ENCODE results near the gene KIRREL1.
A peak's percentile ranks its signal among the peaks of the same experiment; 100 is the strongest.

The KIRREL1 gene

DNA sequence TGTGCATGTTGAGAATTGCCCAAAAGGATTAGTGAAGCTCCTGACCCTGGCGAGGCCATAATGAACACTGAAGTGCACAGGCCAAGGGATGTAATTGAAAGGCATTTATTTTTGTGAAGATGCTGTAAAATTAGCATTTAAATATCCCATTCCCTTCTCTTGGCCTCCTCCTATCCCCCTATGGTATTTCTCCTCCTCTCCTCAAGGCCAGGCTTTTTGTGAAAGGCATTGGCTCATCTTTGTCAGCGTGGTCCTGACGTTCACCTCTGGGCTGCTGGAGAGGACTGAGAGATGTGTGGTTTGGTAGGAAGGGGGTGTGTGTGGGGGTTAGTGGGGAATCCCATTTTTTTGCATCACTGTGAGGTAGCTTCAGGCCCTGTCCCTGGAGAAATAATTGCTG, 105.7 kb downstream of the KIRREL1 start:
- no peak overlapping the region for H3K4me3 Mint-ChIP-seq
- DNase-seq (no peak), ATAC-seq (replicated peaks) (no peak)
- H3K27me3 Mint-ChIP-seq: peaks cover 3 to 5% of the 10 kb centered on the region in 2 donors
- peaks cover 6 to 7% of the 10 kb centered on the region in 2 donors for H3K4me1 Mint-ChIP-seq
- H3K36me3 Mint-ChIP-seq: no peaks in the 10 kb centered on the region
- no peaks in the 10 kb centered on the region for H3K9me3 Mint-ChIP-seq
- H3K27ac Mint-ChIP-seq: no peak overlapping the region

DNA sequence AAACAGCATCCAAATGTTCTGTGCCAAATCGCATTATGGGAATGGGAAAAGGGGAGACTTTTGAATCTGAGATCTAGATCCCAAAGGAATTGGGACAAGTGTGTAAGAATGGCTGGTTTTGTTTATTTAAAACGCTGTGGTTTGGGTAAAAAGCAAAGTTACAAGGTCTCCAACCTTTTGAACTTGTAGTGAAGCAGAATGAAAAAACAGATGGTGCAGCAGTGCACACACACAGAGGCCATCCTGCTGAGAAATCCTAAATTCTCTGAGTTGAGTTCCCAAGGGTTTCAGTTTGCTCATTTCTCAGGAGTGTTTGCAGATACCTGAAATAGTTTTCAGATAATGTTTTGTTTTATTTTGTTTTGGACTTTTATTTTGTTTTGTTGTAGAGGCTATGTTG, 107.1 kb downstream of the KIRREL1 start:
- H3K4me1 Mint-ChIP-seq: peaks cover 5 to 6% of the 10 kb centered on the region in 2 donors
- H3K27me3 Mint-ChIP-seq: peaks cover 7 to 12% of the 10 kb centered on the region in 2 donors
- no peaks in the 10 kb centered on the region for H3K36me3 Mint-ChIP-seq
- H3K9me3 Mint-ChIP-seq: no peaks in the 10 kb centered on the region
- ATAC-seq (replicated peaks) (no peak), DNase-seq (no peak)
- no peak overlapping the region for H3K27ac Mint-ChIP-seq
- no peak overlapping the region for H3K4me3 Mint-ChIP-seq

DNA sequence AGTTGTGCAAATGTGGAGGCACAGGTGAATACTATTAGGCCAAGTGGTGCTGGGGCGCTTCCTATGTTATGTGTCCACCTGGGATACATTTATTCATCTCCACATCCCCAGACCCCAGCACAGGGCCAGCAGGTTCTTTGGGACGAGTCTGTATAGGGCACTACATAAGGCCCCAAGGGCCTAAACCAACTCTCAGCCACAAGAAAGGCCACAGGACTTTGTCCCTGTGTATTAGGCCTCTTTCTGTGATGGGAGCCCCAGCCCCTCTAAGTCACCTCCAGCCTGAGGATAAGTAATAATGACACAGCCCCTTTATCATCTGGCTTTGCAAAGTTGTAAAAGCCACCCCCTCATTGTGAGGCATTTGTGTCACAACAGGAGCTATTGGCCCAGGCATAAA, 108.0 kb downstream of the KIRREL1 start:
- H3K4me1 Mint-ChIP-seq: peaks cover 5 to 6% of the 10 kb centered on the region in 2 donors
- ATAC-seq (replicated peaks): no peak

DNA sequence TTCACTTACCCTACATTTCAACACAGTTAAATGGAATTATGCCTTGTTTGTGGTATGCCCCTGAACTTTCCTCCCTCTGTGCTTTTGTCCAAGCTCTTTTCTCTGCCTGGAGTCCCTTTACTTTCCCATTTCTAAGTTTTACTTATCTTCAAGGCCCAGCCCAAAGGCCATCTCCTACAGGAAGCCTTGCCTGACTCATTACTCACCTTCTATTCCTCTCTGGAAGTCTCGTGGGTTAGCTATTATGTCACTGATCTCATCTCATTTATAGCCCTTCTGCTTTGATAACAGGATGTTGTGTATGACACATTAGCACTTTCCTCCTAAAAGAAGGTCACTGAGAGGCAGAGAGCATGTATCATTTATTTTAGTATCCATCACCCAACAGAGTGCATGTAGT, 108.5 kb downstream of the KIRREL1 start:
- H3K4me3 Mint-ChIP-seq: no peak overlapping the region
- H3K4me1 Mint-ChIP-seq: peaks cover 5 to 6% of the 10 kb centered on the region in 2 donors
- no peaks in the 10 kb centered on the region for H3K9me3 Mint-ChIP-seq
- no peak overlapping the region for H3K27ac Mint-ChIP-seq
- DNase-seq (no peak), ATAC-seq (replicated peaks) (no peak)
- H3K36me3 Mint-ChIP-seq: no peaks in the 10 kb centered on the region
- peaks cover 19 to 22% of the 10 kb centered on the region in 2 donors for H3K27me3 Mint-ChIP-seq

More for the DNA sequence above, 108.0 kb downstream of the KIRREL1 start:
- Mint-ChIP-seq H3K27me3 (peaks cover 17 to 19% of the 10 kb centered on the region in 2 donors), H3K36me3 (no peaks in the 10 kb centered on the region), H3K4me3 (no peak overlapping the region), H3K9me3 (no peaks in the 10 kb centered on the region), H3K27ac (no peak overlapping the region)
- DNase-seq: no peak

DNA sequence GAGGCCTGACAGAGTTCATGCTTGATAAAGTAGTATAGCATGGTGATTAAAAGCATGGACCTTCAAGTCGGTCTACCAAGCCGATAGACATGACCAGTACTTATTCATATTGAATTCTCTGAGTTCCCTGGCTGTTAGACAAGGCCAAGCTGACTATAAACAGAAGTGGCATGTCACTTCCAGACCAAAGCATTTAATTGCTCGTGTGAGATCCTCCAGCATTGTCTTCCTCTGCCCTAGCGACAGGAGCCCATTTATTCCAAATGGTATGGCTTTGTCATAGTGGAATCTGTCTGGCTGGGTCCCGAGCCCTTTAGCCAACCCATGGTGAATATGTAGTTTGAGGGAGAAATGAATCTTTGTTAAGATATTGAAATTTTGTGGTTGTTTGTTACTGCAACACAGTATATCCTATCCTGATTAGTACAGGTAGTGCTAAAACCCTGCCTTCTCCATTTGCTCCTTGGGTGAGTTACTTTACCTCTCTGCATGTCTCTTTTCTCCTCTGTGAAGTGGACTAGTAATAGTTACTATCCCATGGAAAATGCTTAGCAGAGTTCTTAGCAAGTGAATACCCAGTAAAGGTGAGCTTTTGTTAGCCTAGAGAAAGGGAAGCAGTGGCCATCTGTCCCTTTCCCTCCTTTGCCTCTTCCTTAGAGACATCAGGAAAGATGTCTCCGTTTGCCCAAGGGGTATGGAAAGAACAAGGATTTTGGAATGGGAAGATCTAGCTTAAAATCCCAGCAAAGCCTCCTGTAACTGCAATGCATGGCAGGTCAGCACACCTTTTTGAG, 109.6 kb downstream of the KIRREL1 start:
- Mint-ChIP-seq H3K27ac (no peak overlapping the region), H3K4me1 (peaks cover 5 to 11% of the 10 kb centered on the region in 2 donors), H3K4me3 (no peak overlapping the region), H3K9me3 (no peaks in the 10 kb centered on the region), H3K27me3 (peaks cover 19 to 22% of the 10 kb centered on the region in 2 donors), H3K36me3 (no peaks in the 10 kb centered on the region)
- DNase-seq (no peak), ATAC-seq (replicated peaks) (no peak)

DNA sequence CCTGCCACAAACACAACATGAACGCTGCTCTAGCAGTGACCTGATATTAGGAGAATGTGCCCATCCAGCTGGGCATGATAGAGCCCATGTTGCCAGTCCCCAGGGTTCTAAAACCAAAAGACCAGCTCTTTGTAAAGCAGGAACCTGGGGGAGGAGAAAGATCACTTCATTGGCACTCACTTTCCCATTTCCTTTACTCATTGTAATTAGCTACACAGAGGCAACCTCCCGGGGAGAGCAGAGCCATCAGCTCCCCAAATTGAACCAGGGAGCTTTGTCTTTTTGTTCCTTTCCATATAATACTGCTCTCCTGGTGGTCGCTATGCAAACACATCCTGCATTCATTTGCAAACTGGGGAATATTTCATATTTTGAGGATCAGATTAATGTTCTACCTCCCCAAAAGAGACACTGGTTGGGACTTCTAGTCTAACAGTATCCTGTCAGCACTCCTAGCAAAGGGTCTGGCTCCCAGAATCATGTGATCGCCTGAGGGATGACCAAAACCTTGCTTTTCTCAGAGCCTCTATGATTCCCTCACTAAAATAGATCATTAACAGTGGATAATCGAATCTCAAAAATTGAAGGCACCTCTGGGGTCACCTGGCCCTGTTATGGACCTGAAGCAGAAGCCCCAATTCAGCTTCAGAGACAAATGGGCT, 110.5 kb downstream of the KIRREL1 start:
- Mint-ChIP-seq H3K4me3 (no peak overlapping the region), H3K9me3 (peaks cover 1% of the 10 kb centered on the region in 2 donors), H3K27me3 (peaks cover 19 to 22% of the 10 kb centered on the region in 2 donors), H3K36me3 (no peaks in the 10 kb centered on the region), H3K4me1 (peaks cover 5 to 14% of the 10 kb centered on the region in 2 donors), H3K27ac (no peak overlapping the region)
- ATAC-seq (replicated peaks) (no peak), DNase-seq (no peak)

DNA sequence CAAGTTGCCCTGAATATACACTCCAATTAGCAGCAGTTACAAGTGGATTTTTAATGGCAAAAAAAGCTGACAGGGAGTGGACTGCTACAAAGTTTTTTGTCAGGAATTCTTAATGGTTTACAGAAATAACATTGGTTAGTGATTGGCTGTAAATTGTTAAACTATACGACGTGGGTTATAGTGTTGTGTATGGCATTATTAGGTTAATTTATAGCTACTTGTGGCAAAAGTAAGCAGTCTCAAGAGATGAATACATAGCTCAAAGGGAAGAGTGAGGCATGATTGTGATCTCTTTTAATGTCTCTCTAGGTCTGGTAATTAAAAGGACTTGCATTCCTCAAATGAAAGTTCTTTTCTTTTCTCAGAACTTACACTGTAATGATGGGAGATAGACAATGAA, 111.4 kb downstream of the KIRREL1 start:
- peaks cover 3 to 5% of the 10 kb centered on the region in 2 donors for H3K36me3 Mint-ChIP-seq
- peaks cover 6% of the 10 kb centered on the region in 2 donors for H3K9me3 Mint-ChIP-seq
- no peak overlapping the region for H3K27ac Mint-ChIP-seq
- DNase-seq (no peak), ATAC-seq (replicated peaks) (no peak)
- H3K4me1 Mint-ChIP-seq: peaks cover 5 to 18% of the 10 kb centered on the region in 2 donors
- H3K4me3 Mint-ChIP-seq: no peak overlapping the region
- H3K27me3 Mint-ChIP-seq: peaks cover 19 to 22% of the 10 kb centered on the region in 2 donors

DNA sequence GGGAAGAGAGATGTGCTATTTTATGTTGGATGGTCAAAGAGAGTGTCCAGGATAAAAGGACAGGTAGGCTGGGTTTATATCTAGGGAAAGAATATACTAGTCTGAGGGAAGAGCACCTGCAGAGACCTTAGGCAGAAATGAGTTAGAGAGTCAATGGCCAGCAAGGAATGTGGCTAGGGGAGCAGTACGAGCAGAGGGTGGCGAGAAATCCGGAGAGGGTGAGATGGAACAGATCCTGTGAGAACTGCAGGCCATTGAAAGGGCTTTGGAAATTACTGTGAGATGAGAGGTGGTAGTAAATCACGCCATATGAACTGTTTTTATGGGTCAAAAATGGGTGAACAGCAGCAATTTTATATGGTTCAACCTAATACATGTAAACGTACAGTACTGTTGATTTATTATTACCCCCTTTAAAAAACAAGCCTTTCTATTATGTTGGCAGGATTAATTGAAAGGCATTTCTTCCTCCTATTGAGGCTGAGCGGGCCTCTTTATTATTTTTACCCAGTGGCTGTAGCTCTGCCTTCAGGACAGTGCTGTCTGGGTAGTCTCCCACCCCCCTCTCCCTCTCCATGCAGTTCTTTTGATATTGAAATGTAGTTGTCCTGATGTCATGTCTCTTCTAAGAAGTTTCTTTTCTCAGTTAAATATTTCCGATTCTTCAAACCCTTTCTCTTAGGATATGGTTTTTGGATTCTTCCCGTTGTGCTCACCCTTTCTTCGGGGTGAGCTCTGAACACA, 112.1 kb downstream of the KIRREL1 start:
- H3K36me3 Mint-ChIP-seq: peaks cover 3 to 5% of the 10 kb centered on the region in 2 donors
- H3K9me3 Mint-ChIP-seq: peaks cover 6% of the 10 kb centered on the region in 2 donors

DNA sequence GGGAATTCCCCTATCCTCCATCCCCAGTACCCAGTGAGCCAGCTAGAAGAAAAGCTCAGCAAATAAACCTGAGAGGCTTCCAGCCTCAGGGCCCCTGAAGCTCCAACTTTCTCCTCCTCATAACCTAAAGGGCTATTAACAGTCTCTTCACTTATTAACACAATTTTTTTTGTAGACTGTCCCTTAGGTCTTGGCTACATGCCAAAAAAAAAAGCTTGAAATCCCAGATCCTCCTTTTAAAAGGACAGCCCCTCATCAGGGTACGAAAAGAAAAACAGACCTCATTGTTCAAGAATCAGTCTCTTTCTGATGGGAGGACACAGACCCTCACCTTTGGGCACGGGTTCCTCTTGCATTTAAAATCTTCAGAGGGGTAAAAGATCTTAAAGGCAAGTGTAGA, 114.5 kb downstream of the KIRREL1 start:
- H3K36me3 Mint-ChIP-seq: peaks cover 3 to 5% of the 10 kb centered on the region in 2 donors
- no peak overlapping the region for H3K27ac Mint-ChIP-seq
- peaks cover 6 to 10% of the 10 kb centered on the region in 2 donors for H3K9me3 Mint-ChIP-seq
- H3K27me3 Mint-ChIP-seq: peaks cover 19 to 25% of the 10 kb centered on the region in 2 donors
- DNase-seq: no peak
- peaks cover 3 to 12% of the 10 kb centered on the region in 2 donors for H3K4me1 Mint-ChIP-seq
- no peak overlapping the region for H3K4me3 Mint-ChIP-seq
- ATAC-seq (replicated peaks): no peak

More for the DNA sequence above, 112.1 kb downstream of the KIRREL1 start:
- Mint-ChIP-seq H3K27ac (no peak overlapping the region), H3K4me1 (peaks cover 5 to 18% of the 10 kb centered on the region in 2 donors), H3K4me3 (no peak overlapping the region), H3K27me3 (peaks cover 19 to 22% of the 10 kb centered on the region in 2 donors)
- DNase-seq (no peak), ATAC-seq (replicated peaks) (no peak)

DNA sequence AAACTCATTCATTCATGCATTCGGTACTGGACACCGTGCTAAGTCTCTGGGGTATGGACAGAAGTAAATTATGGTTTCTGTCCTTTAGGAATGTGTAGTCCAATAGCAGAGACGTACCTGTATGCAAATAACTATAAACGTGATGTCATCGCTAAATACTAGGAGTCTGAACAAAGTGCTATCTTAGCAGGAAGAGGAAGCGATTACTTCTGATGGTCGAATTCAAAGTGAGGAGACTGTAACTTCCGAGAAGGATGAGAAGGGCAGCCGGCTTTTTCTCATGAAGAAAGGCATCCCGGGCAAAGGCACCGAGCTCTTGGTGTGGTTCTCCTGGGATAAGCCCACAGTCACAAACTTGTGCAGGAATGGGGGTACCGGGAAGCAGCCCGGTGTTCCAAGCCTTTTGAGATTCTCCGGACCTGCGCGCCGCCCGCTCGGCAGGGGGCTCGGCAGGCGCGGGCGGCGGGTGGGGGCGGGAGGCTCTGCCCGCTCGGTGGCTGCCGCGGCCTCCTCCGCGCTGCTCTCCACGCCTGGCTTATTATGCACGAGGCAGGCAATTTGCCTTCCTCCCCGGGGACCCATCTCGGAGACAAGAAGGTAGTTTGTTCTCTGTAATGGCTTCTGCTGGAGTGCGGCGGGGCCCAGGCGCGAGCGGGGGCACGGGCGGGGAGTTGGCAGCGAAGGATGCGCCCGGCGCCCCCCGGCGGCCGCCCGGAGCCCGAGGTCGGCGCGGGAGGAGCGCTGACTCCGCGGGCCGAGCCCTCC, 119.7 kb downstream of the KIRREL1 start:
- H3K27me3 Mint-ChIP-seq: peaks cover 23 to 24% of the 10 kb centered on the region in 2 donors
- H3K36me3 Mint-ChIP-seq: peaks cover 5% of the 10 kb centered on the region in 2 donors
- peak; percentile 47 for DNase-seq
- no peak overlapping the region for H3K27ac Mint-ChIP-seq
- H3K9me3 Mint-ChIP-seq: peaks cover 6 to 10% of the 10 kb centered on the region in 2 donors
- peak overlapping the region; percentile 75 for H3K4me3 Mint-ChIP-seq
- H3K4me1 Mint-ChIP-seq: peaks cover 27 to 43% of the 10 kb centered on the region in 2 donors
- ATAC-seq (replicated peaks): peak; percentile 47 to 56

DNA sequence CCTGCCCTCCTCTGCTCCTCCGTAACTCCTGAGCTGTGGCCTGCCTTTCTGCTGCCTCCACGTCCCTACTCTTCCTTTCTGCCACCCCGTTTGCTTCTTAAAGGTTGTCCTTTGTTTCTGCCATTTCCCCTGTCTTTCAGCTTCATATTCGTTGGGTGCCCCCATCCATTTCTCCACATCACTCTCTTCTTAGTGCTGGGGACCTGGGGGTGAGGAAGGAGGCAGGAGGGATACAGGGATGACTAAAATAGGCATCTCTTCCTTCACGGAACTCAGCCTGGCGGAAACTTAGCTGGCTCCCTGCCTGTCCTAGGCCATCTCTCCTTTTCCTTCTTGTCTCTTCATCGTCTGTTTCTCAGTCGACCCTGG, 120.3 kb downstream of the KIRREL1 start:
- Mint-ChIP-seq H3K27ac (peak overlapping the region; percentile 0), H3K36me3 (peaks cover 5% of the 10 kb centered on the region in 2 donors), H3K27me3 (peaks cover 26 to 29% of the 10 kb centered on the region in 2 donors), H3K4me1 (peaks cover 32 to 48% of the 10 kb centered on the region in 2 donors), H3K4me3 (peak overlapping the region; percentile 75), H3K9me3 (peaks cover 6 to 10% of the 10 kb centered on the region in 2 donors)
- DNase-seq: no peak
- no peak for ATAC-seq (replicated peaks)

DNA sequence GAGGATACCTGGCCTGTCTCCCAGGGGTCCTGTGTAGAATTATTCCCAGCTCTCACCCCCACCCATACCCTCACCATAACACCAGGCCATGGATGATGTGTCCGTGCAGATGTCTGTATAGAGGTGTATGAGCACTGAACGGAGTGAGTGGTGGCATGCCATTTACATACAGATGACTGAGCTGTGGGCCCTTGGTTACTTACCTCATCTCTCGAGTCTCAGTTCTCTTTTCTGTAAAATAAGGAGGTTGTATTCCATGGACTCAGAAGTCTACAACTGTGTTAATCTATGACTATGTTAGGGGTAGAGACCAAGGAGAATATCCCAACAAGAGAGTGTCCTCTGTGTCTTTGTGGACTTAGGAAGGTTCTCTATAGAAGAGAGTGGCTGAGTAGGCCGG, 121.7 kb downstream of the KIRREL1 start:
- Mint-ChIP-seq H3K36me3 (peaks cover 0 to 2% of the 10 kb centered on the region in 2 donors), H3K27me3 (peaks cover 29 to 33% of the 10 kb centered on the region in 2 donors), H3K9me3 (peaks cover 0 to 4% of the 10 kb centered on the region in 2 donors), H3K4me3 (no peak overlapping the region), H3K27ac (peak overlapping the region; percentile 31), H3K4me1 (peaks cover 32 to 43% of the 10 kb centered on the region in 2 donors)
- ATAC-seq (replicated peaks) (peak; percentile 94 to 95), DNase-seq (peak; percentile 28)

DNA sequence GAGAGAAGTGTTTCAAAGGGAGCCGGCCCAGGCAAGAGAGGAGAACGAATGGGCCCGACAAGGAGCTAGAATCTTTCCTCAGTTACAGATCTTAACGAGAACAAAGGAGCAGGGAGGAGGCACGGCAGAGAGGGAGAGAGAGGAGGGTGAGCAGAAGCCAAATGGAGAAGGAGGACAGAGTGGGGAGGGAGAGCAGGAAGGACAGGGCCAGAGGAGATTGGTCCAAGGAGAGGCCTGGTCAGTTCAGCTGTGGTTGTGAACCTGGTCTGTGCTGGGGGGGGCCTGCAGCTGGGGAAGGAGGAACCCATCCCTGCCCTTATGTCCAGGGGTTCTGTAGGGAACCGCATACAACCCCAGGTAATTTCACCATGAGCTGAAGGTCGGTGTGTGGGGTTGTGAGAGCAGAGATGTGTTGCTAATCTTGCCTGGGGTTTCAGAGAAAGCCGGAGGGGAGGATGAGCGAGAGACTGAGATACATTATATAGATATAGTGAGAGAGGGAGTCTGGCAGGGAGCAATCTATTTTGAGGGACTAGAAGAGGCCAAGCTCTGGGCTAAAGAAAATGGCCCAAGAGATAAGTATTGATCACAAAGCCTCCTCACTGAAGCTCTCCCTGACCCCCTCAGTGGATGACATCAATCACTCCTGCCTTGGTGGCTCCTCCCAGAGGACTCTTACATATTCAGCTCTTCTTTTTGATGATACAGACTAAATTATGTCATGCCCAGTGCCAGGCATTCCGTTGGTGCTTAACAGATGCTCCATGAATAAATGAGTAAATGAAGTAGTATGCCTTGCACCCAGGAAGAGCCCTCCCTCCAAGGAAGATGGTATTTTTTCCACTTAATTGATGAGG, 123.1 kb downstream of the KIRREL1 start:
- Mint-ChIP-seq H3K27ac (no peak overlapping the region), H3K9me3 (peaks cover 0 to 4% of the 10 kb centered on the region in 2 donors), H3K27me3 (peaks cover 30 to 45% of the 10 kb centered on the region in 2 donors), H3K4me3 (no peak overlapping the region), H3K36me3 (peaks cover 0 to 2% of the 10 kb centered on the region in 2 donors), H3K4me1 (peaks cover 32 to 43% of the 10 kb centered on the region in 2 donors)
- no peak for DNase-seq
- ATAC-seq (replicated peaks): no peak

Measured in stimulated activated naive B cell treated with anti-CD40 and anti-IgM and Interleukin-4, amounts not matched to agents 10 μg/mL and 1 μg/mL and 100 μg/mL, for 72 hours (primary cell).